Mesenteric fat pad (tissue), 1 donor: Measurements from ENCODE around the gene ZNF622. TPM values are rescaled to one million over a fixed set of nuclear protein-coding genes. Genes with fewer than 3 reads are reported as not detected.
"Not testable (repeated sequence)": the region's sequence is repeated elsewhere in the genome, so short reads cannot be mapped to it uniquely, and the experiment has no call there.

Source experiments
- DNase-seq: peaks from one replicate; pipeline ENCODE4 v3.0.0-alpha.2; 2020; ENCODE audit warnings: low spot score
- total RNA-seq: library from RNA; stranded (reverse); fragmentation: NEBNext Ultra II Directional; extraction: Animal tissue kit (Norgen Biotek cat#: 25700); gene quantifications from one replicate; pipeline ENCODE4 v1.2.1, GENCODE V29; 2021
- donor health status: DM: yes; HTN: yes; CAD: no.

Gene ZNF622
- total RNA-seq, 1 donor from 2014 or later, result 26.6 TPM

DNA sequence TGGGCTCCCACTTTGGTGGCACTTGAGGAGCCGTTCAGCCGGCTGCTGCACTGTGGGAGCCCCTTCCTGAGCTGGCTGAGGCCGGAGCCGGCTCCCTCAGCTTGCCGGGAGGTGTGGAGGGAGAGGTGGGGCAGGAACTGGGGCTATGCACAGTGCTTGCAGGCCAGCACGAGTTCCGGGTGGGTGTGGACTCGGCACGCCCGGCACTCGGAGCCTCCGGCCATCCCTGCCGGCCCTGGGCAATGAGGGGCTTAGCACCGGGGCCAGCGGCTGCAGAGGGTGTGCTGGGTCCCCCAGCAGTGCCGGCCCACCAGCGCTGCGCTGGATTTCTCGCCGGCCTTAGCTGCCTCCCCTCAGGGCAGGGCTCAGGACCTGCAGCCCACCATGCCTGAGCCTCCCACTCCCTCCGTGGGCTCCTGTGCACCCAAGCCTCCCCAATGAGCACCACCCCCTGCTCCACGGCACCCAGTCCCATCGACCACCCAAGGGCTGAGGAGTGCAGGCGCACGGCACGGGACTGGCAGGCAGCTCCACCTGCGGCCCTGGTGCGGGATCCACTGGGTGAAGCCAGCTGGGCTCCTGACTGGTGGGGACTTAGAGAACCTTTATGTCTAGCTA lies 29.4 kb downstream of the ZNF622 start:
- DNase-seq, result not testable (repeated sequence)

DNA sequence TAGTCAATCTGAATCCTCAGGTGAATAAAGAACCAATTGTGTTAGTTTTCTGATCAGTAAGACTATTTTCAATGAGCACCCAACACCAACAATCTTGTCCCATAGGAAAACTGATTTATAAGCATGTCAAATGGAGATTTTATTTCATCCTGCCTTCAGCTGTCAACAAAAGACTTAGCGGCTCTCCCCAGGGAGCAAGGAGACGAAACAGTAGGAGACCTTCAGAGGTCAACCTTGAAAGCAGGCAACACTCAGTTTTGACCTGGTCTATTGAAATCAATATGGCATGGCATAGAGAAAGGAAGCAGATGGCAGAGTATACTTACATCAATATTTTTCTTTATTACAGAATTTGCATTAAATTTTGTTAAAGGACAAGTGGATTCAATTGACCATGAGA lies 34.1 kb downstream of the ZNF622 start:
- no peak for DNase-seq

DNA sequence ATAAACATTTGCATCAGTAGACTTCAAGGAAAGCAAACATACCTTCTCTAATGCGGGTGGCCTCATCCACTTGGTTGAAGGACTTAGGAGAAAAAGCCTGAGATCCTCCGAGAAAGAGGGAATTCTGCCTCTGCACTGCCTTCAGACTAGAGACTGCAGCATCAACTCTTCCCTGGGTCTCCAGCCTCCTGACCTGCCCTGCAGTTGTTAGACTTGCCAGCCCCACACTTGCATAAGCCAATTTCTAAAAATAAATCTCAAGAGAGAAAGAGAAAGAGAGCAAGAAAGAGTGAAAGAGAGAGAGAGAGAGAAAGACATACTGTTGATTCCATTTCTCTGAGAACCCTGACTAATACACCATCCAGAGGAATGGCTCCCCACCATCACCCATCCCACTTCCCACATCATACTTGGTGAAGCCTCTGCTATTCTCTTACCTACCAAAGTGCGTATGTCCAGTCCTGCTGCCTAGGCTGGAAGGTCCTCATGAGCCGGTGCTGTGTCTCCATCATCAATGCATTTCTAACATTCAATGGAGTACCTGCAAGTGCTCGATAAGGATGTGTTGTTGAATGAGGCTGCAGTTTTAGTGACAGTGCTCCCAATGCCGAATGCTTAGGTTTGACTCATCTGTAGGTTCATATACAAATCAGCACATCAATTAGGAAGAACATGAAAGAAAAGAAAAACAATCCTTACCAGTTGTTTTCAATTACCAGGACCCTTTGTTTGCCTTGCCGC lies 35.1 kb downstream of the ZNF622 start:
- DNase-seq, result no peak

DNA sequence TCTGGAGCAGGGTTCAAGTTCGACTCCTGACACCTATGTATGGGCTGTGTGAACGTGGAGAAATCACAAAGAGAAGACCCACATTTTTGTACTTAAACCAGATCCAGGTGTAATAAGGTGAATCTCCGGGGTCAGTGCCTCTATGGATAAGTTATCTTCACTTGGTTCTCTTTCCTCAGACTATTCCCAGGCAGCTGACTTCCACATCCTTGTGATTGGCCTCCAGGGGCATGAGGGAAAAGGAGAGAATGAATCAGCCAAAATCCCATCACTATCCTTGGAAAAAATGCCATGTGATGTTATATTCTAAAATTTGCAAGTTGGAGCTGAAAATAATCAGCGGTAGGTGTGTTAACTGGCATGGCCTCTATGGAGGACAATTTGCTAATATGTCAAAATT lies 37.2 kb downstream of the ZNF622 start:
- no peak for DNase-seq

DNA sequence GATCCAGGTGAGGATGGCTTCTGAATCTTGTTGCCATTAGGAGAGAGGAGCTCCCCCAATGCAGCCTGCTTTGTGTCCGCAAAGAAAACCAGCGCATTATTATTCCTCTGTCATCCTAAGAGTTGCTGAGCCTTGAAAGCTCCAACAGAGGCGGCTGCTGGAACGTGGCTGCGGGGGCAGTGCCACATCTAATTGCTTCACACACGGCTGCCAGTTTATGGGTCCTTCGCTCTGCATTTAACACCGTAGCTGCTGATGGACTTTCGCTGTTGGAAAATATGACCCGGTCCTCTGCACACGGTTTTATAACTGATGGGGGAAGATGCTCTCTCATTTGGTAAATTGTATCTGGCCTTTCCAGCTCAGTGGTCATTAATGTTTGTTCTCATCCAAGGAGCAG lies 38.0 kb downstream of the ZNF622 start:
- DNase-seq, result no peak

DNA sequence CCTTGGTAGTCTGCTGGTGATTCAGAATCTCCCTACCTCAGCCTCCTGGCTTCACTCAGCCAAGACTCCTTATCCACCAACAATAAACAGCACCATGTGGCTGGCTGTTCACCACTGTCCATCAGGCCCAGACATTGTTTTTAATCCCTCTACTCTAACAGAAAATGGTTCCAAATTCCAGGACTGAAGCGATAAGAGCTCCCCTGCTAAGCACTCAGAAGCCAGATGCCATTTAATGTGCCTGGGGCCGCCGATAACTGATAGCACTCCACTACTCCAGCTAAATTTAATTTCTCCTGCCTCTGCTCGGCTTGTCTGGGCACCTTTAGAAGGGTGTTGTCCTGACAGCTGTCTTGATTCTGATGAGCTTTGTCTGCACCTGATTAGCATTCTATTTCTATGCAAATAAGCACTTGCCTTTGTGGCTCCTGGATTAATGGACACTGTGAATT lies 47.1 kb downstream of the ZNF622 start:
- DNase-seq, result no peak

DNA sequence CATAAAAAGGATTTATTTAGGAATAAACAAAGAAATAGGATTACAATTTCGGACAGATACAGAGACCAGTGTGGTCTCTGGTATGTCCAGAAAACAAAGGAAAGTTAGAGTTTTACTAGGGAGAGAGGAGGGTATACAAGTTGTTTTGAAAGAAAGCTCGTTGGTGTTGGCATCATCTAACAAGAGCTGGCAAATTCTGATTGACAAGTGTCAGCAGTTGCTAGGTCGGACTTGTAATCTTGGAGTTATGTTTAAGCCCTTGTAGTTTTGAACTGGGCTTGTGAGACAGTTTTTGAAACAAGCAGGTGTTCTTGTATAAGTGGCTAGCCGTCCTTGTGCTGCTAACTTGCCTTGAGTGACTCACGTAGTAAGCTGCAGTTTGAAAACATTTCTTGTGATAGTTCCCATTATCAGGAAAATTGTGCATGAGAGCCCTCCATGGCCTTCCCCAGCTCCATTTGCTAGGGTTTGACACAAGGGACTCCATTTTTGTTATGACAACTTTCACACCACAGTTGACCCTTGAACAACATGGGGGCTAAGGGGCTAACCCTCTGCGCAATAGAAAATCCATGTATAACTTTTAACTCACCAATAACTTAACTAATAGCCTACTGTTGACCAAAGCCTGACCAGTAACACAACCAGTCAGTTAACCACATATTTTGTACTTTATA lies 48.1 kb downstream of the ZNF622 start:
- no peak for DNase-seq

DNA sequence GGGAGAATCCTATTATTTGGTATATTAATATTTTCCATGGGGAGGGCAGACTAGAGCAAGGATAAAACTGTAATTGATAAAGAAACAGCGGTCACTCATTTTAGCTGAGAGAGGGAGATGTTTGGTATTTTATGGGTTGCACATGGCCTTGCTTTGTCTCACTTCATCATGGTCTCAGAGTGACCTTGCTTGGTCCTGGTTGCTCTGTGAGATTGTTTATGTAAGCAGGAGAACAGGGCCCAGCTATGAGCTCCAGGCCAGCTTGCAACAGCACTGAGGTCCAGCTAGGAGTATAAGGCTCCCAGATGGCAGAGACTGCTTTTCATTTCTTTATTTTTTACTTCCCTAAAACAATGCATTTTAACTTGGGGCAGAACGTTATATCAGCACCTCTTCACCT lies 50.7 kb downstream of the ZNF622 start:
- DNase-seq, result no peak

DNA sequence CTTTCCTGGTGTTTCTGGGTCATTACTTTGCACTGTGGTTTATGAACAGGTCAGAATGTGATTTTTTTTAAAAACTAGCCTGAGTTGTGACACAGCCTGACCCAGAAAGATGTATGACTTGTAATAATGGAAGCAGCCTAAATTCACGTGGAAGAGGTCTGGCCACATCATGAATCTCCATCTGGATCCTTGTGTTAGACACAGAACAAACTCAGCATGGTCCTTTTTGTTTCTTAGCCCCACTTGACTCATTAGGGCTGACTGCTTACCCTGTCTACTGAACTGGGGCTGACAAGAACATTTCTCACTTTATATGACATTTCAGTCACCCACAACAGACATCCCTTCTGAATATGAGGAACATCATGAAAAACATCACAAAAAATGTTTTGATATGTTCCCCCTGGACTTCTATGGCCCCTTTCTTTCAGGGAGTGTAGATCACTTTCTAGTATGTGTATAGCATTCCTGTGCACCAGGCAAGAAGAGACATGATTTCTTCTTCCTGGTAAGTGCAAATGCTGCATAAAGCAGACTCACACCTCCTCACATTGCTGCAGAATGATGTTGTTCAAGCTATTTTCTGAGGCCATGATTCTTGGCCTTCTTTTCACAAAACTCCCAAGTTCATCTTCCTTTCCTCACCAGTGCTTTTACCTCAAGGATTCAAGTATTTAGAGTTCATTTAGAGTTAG lies 52.3 kb downstream of the ZNF622 start:
- no peak for DNase-seq

DNA sequence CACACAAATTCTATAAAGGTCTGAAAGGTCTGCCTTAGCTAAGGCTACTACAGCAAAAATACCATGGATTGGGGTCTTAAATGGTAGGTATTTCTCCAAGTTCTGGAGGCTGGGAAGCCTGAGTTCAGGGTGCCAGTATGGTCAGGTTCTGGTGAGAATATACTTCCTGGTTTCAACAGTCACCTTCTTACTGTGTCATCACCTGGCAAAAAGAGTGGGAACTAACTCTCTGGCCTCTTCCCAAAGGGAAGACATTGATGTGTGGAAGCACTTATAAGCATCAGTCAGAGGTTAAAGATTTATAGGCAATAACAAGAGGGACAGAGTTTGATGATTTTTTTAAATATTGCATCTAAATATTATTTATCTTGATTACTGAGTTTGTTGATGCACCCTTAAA lies 53.0 kb downstream of the ZNF622 start:
- DNase-seq, result no peak

DNA sequence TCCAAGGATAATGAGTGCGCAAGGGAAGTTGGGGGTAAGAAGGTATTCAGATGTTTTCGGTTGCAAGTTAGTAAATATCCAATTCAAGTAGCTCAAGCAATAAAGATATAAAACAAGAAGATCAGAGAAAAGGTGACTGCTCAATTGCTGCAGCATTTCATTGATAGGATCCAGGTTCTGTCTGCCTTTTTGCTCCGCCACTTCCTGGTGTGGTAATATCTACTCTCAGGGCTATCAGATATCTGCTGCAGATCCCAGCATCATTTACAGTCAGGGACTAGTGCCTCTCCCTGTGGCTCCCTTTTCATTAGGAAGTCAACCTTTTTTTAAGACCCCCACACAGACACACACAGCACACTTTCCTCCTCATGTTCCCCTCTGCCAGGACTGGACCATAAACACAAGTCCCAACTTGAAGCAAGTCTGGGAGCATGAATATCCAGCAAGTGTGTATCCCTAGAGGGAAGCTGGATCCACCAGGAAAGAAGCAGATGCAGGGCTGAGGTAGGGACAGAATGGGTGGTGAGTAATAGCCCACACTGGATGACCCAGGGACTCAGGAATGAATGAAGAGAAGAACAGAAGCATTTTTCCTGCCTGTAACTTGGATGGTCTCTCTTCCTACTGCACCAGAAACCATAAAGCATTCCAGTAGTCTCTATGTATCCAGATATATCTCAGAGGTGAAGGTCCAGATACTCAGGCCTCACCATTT lies 53.7 kb downstream of the ZNF622 start:
- DNase-seq, result no peak

DNA sequence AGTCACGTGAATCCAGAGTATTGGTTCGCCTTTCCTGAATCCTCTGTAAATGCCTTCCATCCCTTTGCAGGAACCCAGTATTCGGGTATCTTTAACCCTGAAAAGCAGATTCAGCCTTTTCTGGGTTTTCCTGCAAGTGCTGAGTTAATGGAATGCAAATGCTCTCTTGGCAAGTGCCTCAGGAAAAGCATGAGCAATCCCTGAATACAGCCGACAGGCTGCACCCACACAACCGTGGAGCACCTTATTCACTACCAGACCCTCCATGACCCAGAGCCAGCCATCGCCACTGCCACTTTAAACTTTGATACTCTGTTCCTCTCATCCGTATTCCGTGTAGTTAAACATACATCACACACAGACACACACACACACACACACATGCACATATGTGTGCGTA lies 54.4 kb downstream of the ZNF622 start:
- DNase-seq, result no peak

DNA sequence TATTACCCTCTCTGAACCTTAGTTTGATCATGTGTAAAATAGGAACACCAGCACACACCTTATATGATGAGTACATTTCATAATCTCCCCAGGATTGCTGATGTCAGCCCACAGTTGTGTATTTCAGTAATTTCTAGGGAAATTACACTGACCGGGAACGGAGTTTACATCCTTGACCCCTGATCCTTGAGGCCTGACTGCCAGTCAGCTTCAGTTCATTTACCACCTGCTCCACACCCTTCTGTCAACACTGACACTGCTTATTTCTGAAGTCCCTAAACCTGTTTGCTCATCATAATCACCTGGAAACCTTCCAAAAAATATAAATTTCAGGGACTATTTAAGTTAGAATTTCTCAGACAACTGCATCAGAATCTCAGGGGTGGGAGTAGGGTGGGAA lies 55.3 kb downstream of the ZNF622 start:
- no peak for DNase-seq

DNA sequence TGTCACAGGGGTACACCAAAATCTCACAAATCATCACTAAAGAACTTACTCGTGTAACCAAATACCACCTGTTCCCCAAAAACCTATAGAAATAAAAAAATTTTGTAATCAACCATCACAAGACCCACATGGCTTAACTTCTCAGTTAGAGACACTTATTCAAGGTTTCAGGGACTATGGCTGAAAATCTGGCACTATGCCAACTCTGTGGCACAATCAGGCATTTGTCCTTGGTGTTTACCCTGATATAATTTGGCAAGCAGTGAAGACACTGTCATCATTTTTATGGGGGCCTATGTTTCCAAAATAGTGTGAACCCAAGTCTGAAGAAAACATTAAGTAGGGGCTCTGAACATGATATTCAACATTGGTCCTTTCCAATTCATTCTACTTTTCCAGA lies 59.0 kb downstream of the ZNF622 start:
- no peak for DNase-seq

DNA sequence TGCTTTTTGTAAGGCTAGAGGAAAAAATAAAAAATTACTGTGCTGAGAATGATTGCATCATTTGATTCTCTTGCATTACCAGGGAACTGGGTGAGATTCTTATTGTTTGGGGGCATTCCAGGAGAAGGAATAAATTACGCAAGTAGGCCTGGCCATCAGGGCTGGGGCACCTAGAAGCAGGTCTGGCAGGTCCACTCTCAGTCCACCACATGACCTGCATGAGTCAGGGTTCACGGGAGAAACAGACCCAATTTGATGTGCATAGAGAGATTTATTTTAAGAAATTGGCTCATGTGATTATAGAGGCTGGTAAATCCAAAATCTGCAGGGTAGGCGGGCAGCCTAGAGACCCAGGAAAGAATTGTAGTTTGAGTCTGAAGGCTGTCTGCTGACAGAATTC lies 59.6 kb downstream of the ZNF622 start:
- no peak for DNase-seq

Other genes starting within 250 kb of the ZNF622 start
- gene RETREG1, start 151.2 kb upstream of the ZNF622 start, total RNA-seq, result 63.4 TPM